H1 (cell line): Measurements from ENCODE around the gene SCAF1.
A peak's percentile ranks its signal among the peaks of the same experiment; 100 is the strongest.

Experiments
- BRCA1 ChIP-seq: IDR thresholded peaks from 2 replicates; pipeline ENCODE4 v1.6.1; 2012; ENCODE audit warnings: low read depth, low read length, improper control_type of control experiment
- CEBPB ChIP-seq: IDR thresholded peaks from 2 replicates; pipeline ENCODE4 v1.6.1; 2012; ENCODE audit warnings: low read depth, low read length
- CTCF ChIP-seq, 3 experiments: IDR thresholded peaks; 1 replicate in 2 of 3; 2 replicates in 1 of 3; pipeline versions ENCODE4 v1.5.1 to v1.6.1; 2011; ENCODE audit warnings: low read length in 3 of 3, mild to moderate bottlenecking in 3 of 3, inconsistent platforms in 2 of 3, low read depth in 1 of 3, moderate library complexity in 1 of 3; ENCODE audit not compliant: insufficient read depth in 1 of 3; ENCODE audit errors: control extremely low read depth in 1 of 3
- NRF1 ChIP-seq: IDR thresholded peaks from 2 replicates; pipeline ENCODE4 v1.6.1; 2011; ENCODE audit warnings: mild to moderate bottlenecking, low read depth, low read length, improper control_type of control experiment
- POLR2A ChIP-seq, 2 experiments: IDR thresholded peaks; 1 replicate in 1 of 2; 2 replicates in 1 of 2; pipeline ENCODE4 v1.6.1; 2011; ENCODE audit warnings: low read depth in 2 of 2, low read length in 2 of 2, mild to moderate bottlenecking in 2 of 2; ENCODE audit errors: control extremely low read depth in 1 of 2
- POLR2AphosphoS5 ChIP-seq: IDR thresholded peaks from 2 replicates; pipeline ENCODE4 v1.6.1; 2011; ENCODE audit warnings: low read depth, low read length
- TAF1 ChIP-seq: IDR thresholded peaks from 2 replicates; pipeline ENCODE4 v1.6.1; 2011; ENCODE audit warnings: mild to moderate bottlenecking, low read depth, low read length

GRCh38 chr19:49672131-49672919, 30.3 kb downstream of the SCAF1 start:
- peak; percentile 52; the same call in 1 of the 2 replicates for TF ChIP-seq TAF1
- TF ChIP-seq CEBPB: no peak
- no peak for TF ChIP-seq BRCA1
- TF ChIP-seq CTCF (IDR thresholded peaks at IDR 0.05; ENCODE audit: control extremely low read depth in 1 of 3, insufficient read depth in 1 of 3, low read depth in 1 of 3, low read length in 3 of 3): peak; percentile 82 to 96 (median 94)
- no peak for TF ChIP-seq POLR2A (IDR thresholded peaks at IDR 0.05; ENCODE audit: control extremely low read depth in 1 of 2, low read depth in 2 of 2, low read length in 2 of 2)
- TF ChIP-seq NRF1: no peak
- TF ChIP-seq POLR2AphosphoS5: 0 out of 2 replicates have a peak, but pooled peaks have one; percentile 40
